Limb (tissue), 2 donors: ENCODE measurements around the gene RSPH3.
A peak's percentile ranks its signal among the peaks of the same experiment; 100 is the strongest.
"Not testable (repeated sequence)": the region's sequence is repeated elsewhere in the genome, so short reads cannot be mapped to it uniquely, and the experiment has no call there.

Experiments
- DNase-seq, 2 donors: peaks; one replicate each; pipeline ENCODE4 v3.0.0-alpha.2; 2016; ENCODE audit errors: extremely low spot score in 2 of 2

RSPH3 gene

GRCh38 chr6:159023893-159024292 lies 23.9 kb upstream of the RSPH3 start:
- DNase-seq: no peak

- no peak for DNase-seq
Measured at GRCh38 chr6:159020011-159020410, 20.0 kb upstream of the RSPH3 start.

GRCh38 chr6:159017757-159018559 lies 18.0 kb upstream of the RSPH3 start:
- no peak for DNase-seq

- no peak for DNase-seq
Measured at GRCh38 chr6:159014406-159014805, 14.4 kb upstream of the RSPH3 start.

- no peak for DNase-seq
Measured at GRCh38 chr6:159013229-159013628, 13.2 kb upstream of the RSPH3 start.

GRCh38 chr6:159012201-159012600 lies 12.2 kb upstream of the RSPH3 start:
- DNase-seq: no peak

- not testable (repeated sequence) for DNase-seq
Measured at GRCh38 chr6:159010037-159010612, 10.1 kb upstream of the RSPH3 start.

- peak in 1 of 2 donors; percentile 24 for DNase-seq
Measured at GRCh38 chr6:159008656-159009288, 8.8 kb upstream of the RSPH3 start.

- DNase-seq: no peak
Measured at GRCh38 chr6:159007510-159007909, 7.5 kb upstream of the RSPH3 start.

GRCh38 chr6:159005436-159005835 lies 5.4 kb upstream of the RSPH3 start:
- DNase-seq: no peak

- no peak for DNase-seq
Measured at GRCh38 chr6:159004592-159004991, 4.6 kb upstream of the RSPH3 start.

- no peak for DNase-seq
Measured at GRCh38 chr6:159002432-159003155, 2.6 kb upstream of the RSPH3 start.

- DNase-seq: peak in 1 of 2 donors; percentile 3
Measured at GRCh38 chr6:158999154-158999665, 792 bp downstream of the RSPH3 start.

- DNase-seq: no peak
Measured at GRCh38 chr6:158996856-158997255, 3.1 kb downstream of the RSPH3 start.

- no peak for DNase-seq
Measured at GRCh38 chr6:158993639-158994038, 6.4 kb downstream of the RSPH3 start.

GRCh38 chr6:158991017-158991723 lies 8.8 kb downstream of the RSPH3 start:
- no peak for DNase-seq

GRCh38 chr6:158989711-158990110 lies 10.3 kb downstream of the RSPH3 start:
- not testable (repeated sequence) for DNase-seq

- DNase-seq: no peak
Measured at GRCh38 chr6:158988477-158988876, 11.5 kb downstream of the RSPH3 start.

- no peak for DNase-seq
Measured at GRCh38 chr6:158987657-158988056, 12.3 kb downstream of the RSPH3 start.

- no peak for DNase-seq
Measured at GRCh38 chr6:158978757-158979156, 21.2 kb downstream of the RSPH3 start.

- DNase-seq: no peak
Measured at GRCh38 chr6:158977382-158977781, 22.6 kb downstream of the RSPH3 start.
